ENCODE measurements around the gene ADGRG2.
"Not testable (repeated sequence)": the region's sequence is repeated elsewhere in the genome, so short reads cannot be mapped to it uniquely, and the experiment has no call there.

The ADGRG2 gene

DNA sequence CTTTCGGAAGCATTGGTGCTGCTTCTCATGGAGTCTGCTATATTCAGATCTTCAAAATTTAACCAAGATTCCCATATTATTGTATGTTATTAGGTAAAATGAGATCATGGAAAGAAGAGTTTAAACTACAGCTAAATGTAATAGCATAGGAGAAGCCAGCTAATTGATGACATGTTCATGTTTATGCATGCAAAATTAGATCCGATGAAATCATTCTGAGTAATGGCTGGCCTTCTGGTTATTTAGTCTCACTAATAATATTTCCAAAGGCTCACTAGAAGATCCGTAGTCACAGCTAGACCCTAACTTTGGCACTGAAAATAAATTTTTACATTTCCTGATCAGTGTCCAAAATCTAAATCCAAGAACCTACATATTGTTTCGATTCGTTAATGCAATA lies 118.5 kb downstream of the ADGRG2 start:
- no peak for DNase-seq

DNA sequence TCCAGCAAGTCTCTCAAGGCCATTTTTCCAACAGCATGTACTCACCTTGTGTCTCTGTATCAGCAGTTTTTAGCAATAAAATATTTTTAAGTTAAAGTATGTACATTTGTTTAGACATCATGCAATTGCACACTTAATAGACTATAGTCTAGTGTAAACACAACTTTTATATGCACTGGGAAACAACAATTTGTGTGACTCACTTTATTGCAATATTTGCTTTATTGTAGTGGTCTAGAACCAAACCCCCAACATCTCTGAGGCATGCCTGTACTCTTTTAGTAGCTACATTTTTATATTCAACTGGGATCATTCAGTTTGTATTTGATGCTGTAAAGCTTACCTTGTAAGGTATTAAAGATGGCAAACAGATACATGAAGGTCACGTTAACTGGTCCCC lies 123.6 kb downstream of the ADGRG2 start:
- DNase-seq = no peak

DNA sequence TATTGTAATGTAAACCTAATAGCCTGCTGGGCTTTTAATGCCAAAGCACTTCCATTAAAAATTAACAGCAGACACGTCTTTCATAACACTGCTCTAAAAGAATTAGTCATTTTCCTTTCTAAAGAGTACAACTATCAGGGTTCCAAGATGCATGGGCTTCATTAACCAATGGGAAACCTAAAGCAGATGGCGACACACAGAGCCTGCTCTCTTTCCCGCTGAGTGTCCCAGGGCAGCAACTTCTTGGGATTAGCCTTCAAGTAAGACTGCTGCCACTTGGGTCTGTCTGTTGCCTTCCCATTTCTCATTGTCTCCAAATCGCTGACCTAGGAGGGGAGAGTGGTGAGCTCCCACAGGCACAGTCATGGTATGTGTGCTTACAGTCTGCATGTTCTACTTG lies 124.4 kb downstream of the ADGRG2 start:
- DNase-seq = no peak

- DNase-seq = no peak
Observed at GRCh38 chrX:18996536-18996935, 125.7 kb downstream of the ADGRG2 start.

GRCh38 chrX:18995221-18995620 lies 127.0 kb downstream of the ADGRG2 start:
- no peak for DNase-seq

DNA sequence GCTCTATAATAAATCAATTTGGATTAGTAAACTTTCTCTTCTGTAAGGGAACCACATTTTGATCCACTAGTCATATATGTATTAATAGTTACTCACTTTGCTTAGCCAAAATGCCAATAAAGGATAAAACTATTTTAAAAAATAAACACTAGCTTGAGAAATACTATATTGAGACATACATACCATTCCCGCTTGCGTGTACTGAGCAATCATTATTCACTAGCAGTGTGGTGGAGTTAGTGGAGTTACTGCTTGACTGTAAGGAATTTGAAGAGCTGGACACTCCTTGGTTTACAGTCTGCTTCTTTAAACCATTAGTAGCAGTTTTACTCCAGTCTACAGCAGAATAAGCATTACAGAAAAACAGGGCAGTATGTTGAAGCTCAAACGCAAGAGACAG lies 127.6 kb downstream of the ADGRG2 start:
- no peak for DNase-seq

DNA sequence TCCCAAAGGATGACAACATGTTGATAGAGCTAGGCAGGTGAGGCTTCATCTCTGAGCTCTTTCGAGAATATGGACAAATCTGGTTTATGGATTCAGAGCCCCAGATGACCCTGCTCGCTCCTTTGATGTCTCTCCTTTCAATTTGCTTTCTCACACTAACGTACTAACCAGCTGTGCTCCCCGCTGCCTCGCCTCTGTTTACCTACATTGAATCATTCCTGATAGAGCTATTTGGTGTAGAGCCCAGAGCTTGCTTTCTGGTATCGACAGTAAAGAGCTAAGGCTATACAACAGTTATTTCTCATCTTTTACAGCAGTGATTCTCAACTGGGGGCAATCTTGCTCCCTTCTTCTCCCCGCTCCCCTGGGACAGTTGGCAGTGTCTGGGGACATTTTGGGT lies 129.4 kb downstream of the ADGRG2 start:
- no peak for DNase-seq

DNA sequence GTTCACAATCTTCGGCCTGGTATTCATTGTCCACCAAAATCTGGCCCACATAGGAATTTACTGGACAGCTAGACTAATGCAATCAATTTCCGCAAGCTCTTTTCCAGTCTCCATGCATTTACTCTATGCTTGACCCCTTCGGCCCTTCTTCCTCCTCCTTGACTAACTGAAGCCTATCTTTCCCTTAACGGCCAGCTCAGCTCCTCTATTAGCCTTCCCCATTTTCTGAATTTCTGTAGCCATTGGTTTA lies 137.2 kb downstream of the ADGRG2 start:
- DNase-seq = no peak

DNA sequence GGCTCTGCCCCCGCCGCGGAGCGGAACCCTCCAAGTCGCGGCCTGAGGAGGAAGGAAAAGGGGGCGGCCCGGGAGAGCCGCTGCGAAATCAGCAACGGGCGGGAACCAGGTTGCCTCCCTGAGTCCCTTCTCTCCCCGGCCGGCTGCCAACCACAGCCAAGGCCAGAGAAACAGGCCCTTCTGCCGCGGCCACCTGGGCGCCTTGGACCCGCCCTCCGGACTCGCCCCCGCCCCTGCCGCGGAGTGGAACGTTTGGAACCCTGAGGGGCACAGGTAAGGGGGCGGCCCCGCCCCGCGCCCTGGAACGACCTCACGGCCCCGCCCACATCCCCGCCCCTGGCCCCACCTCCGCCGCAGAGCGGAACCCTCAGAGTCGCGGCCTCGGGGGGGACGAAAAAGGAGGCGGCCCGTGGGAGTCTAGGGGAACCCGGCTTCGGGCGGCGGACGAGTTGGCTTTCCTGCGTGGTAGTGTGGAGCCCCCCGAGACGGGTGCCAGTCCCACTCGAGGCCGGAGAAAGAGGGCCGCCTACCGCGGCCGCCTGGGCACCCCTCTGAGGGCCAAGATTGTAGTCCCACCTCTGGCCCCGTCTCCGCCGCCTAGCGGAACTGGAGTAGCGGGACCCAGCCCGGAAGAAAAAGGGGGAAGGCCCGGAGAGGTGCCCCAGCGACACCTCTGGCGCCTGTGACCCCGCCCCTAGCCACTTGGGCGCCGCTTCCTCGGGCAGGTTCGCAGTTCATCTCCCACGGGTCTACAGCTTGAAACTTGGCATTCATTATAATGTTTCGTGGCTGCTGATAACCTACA lies 137.7 kb downstream of the ADGRG2 start:
- DNase-seq = peak; percentile 58

GRCh38 chrX:18983666-18984380 lies 138.4 kb downstream of the ADGRG2 start, which contains the start of gene PHKA2:
Gene PHKA2, minus strand, starts transcription at chrX:18984114. Its CDS starts 182 bp downstream, at chrX:18983932.
- peak; percentile 41 for DNase-seq

- no peak for DNase-seq
Observed at GRCh38 chrX:18981124-18981807, 141.0 kb downstream of the ADGRG2 start.

DNA sequence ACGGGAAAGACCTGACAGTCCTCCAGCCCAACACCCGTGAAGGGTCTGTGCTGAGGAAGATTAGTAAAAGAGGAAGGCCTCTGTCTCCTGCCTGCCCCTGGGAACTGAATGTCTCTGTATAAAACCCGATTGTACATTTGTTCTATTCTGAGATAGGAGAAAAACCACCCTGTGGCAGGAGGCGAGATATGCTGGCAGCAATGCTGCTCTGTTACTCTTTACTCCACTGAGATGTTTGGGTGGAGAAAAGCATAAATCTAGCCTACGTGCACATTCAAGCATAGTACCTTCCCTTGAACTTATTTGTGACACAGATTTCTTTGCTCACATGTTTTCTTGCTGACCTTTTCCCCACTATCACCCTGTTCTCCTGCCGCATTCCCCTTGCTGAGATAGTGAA lies 142.0 kb downstream of the ADGRG2 start:
- not testable (repeated sequence) for DNase-seq

DNA sequence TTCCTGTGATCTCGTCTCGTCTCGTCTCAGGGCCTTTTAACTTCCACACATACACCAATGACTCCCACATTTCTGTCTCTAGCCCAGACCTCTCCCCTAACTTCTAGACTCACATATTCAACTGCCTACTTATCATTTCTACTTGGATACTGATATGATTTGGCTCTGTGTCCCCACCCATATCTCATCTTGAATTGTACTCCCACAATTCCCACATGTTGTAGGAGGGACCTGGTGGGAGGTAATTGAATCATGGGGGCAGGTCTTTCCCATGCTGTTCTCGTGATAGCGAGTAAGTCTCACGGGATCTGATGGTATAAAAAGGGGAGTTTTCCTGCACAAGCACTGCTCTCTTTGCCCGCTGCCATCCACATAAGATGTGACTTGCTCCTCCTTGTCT lies 147.3 kb downstream of the ADGRG2 start:
- DNase-seq = no peak

- DNase-seq = no peak
Observed at GRCh38 chrX:18973527-18974192, 148.6 kb downstream of the ADGRG2 start.

DNA sequence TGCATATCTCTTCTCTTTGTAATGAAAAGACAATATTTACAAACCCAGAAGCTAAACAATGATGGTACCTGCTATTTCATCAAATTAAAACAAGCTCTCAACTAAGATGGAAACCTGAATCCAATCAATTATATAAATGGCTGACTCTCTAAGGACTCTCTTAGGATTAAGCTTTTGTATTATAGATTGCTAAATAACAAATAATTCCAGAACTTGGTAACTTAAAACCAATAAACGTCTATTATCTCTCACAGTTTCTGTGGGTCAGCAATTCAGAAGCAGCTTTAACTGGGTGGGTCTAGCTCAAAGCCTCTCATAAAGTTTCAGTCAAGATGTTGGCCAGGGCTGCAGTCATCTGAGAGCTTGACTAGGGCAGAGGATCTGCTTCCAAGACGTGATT lies 150.8 kb downstream of the ADGRG2 start:
- DNase-seq = no peak

- DNase-seq = no peak
Observed at GRCh38 chrX:18970465-18970864, 151.8 kb downstream of the ADGRG2 start.

DNA sequence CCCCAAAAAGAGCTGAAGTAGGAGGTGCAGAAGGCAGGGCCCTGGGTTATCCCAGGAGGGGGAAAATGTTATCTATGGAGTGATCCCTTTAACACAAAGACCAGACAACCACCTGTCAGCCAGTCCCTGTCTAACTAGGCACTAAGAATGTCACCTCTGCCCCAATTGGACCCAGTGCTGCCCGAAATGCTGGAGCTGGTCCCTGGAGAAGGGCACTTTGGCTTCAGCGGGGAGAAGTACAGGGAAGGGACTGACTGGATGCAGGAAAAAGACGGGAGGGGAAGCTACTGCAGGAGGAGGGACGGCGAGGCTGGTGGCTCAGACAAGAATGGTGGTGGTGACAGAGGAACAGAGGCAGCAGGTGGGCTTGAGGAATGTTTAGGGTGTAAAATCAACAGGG lies 155.6 kb downstream of the ADGRG2 start:
- DNase-seq = no peak

GRCh38 chrX:18964901-18965300 lies 157.4 kb downstream of the ADGRG2 start:
- no peak for DNase-seq

DNA sequence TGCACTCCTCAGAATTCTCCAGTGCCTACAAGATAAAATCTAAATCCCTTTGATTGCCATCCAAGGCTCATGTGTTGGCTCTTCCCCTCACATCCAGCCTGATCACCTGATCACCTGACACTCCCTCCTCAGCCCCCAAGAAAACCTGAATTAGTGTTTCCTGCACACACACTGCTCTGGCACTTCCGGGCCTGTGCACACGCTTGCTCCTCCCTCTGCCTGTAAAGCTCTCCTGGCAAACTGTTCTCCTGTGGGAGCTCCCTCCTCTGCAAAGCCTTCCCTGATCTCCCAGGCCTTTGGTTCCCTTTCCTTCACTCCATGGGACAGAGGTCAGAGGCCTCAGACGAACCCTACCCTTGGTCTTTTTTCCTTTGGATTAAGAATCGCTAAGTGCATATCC lies 158.2 kb downstream of the ADGRG2 start:
- no peak for DNase-seq

GRCh38 chrX:18962329-18962728 lies 159.9 kb downstream of the ADGRG2 start:
- no peak for DNase-seq

- no peak for DNase-seq
Observed at GRCh38 chrX:18961686-18962085, 160.6 kb downstream of the ADGRG2 start.

GRCh38 chrX:18956303-18957032 lies 165.8 kb downstream of the ADGRG2 start:
- DNase-seq = no peak

- no peak for DNase-seq
Observed at GRCh38 chrX:18955676-18956075, 166.6 kb downstream of the ADGRG2 start.

All from 8988T (cell line).